K562 (cell line): ENCODE results near the gene ATL3. TPM values are rescaled to one million over a fixed set of nuclear protein-coding genes. Genes with fewer than 3 reads are reported as not detected.

Experiments
- ATAC-seq: fragments of 200-7000 bp; cut with Tn5 transposase; 3 replicates; pipeline ENCODE4 v1.9.1; 2020; ENCODE audit warnings: moderate library complexity
- BruUV-seq: library from RNA; stranded (reverse); fragments of 400-500 nt; replicated peaks from 2 replicates; lab custom pipeline; 2021; lab: Mats Ljungman, UMichigan
- CTCF ChIA-PET: fragments of 300-600 bp; formaldehyde crosslinking; extraction: SDS; loops from one replicate; lab custom pipeline; 2021; ENCODE audit warnings: low intra/inter-chr PET ratio; lab: Yijun Ruan, JAX
- POLR2A ChIA-PET: fragments of 300-600, 350-650 bp; sonication (Branson Sonifier 250); formaldehyde crosslinking; extraction: SDS; loops from one replicate; lab custom pipeline; 2021; ENCODE audit warnings: antibody characterized with exemption, inconsistent platforms; lab: Yijun Ruan, JAX
- DNase-seq, 4 experiments: peaks; one replicate each; pipeline versions ENCODE4 v3.0.0 to v3.0.0-alpha.2; 2011 to 2018; ENCODE audit warnings: low spot score in 3 of 4, mixed read lengths in 3 of 4; ENCODE audit errors: extremely low read depth in 1 of 4
- FAIRE-seq: peaks from 2 replicates; lab custom pipeline; 2011; peaks lifted over from hg19 to GRCh38; lab: Jason Lieb, UNC
- H2AFZ ChIP-seq: 2 replicates; pipeline ENCODE4 v1.6.0; 2011; ENCODE audit warnings: low read depth, low read length, control low read depth, inconsistent platforms
- H3K27ac ChIP-seq: fragments of 200-600 bp; 3 replicates; pipeline ENCODE4 v1.8.0; 2011; ENCODE audit warnings: low read depth, mild to moderate bottlenecking, control low read depth, inconsistent platforms, low read length, moderate library complexity, mixed read lengths; ENCODE audit errors: extremely low read depth
- H3K27me3 ChIP-seq, 2 experiments: fragments of 300-600 bp in 1 of 2; 2 replicates in 1 of 2; 3 replicates in 1 of 2; pipeline versions ENCODE4 v1.6.0 to v1.8.0; 2011; ENCODE audit warnings: inconsistent platforms in 2 of 2, low read length in 2 of 2, mild to moderate bottlenecking in 1 of 2, mixed read lengths in 1 of 2, moderate library complexity in 1 of 2; ENCODE audit not compliant: control insufficient read depth in 2 of 2, insufficient read depth in 2 of 2
- H3K36me3 ChIP-seq: fragments of 300-600 bp; 3 replicates; pipeline ENCODE4 v1.8.0; 2011; ENCODE audit warnings: mild to moderate bottlenecking, low read length, inconsistent platforms; ENCODE audit not compliant: control insufficient read depth, insufficient read depth
- H3K4me1 ChIP-seq, 2 experiments: fragments of 200-600 bp in 1 of 2; replicated peaks in 1 of 2; 2 replicates in 1 of 2; 3 replicates in 1 of 2; pipeline versions ENCODE4 v1.5.1 to v1.8.0; 2011; ENCODE audit warnings: inconsistent platforms in 2 of 2, low read length in 2 of 2, mild to moderate bottlenecking in 1 of 2, mixed read lengths in 1 of 2, moderate library complexity in 1 of 2; ENCODE audit not compliant: control insufficient read depth in 2 of 2, insufficient read depth in 2 of 2
- H3K4me2 ChIP-seq: 2 replicates; pipeline ENCODE4 v1.6.1; 2011; ENCODE audit warnings: low read length, control low read depth, inconsistent platforms, mixed read lengths; ENCODE audit not compliant: insufficient read depth
- H3K4me3 ChIP-seq: fragments of 200-600 bp; sonication (generic), shearing (Covaris generic); 2 replicates; pipeline ENCODE4 v1.5.1; 2016; ENCODE audit warnings: control low read depth, inconsistent platforms
- H3K79me2 ChIP-seq: fragments of 200-600 bp; 3 replicates; pipeline ENCODE4 v1.8.0; 2011; ENCODE audit warnings: low read length, inconsistent platforms; ENCODE audit not compliant: control insufficient read depth, insufficient read depth
- H3K9ac ChIP-seq, 2 experiments: 2 replicates each; pipeline versions ENCODE4 v1.6.0 to v1.6.1; 2011; ENCODE audit warnings: low read depth in 2 of 2, low read length in 2 of 2, control low read depth in 1 of 2, inconsistent platforms in 1 of 2, mild to moderate bottlenecking in 1 of 2, mixed read lengths in 1 of 2; ENCODE audit not compliant: insufficient read depth in 1 of 2
- H3K9me1 ChIP-seq: one replicate; pipeline ENCODE4 v1.6.0; 2011; ENCODE audit warnings: inconsistent platforms, mild to moderate bottlenecking, low read length, moderate library complexity; ENCODE audit not compliant: control insufficient read depth, insufficient read depth
- H3K9me3 ChIP-seq: replicated peaks from 2 replicates; pipeline ENCODE4 v1.5.1; 2011; ENCODE audit warnings: low read depth, low read length, inconsistent platforms; ENCODE audit not compliant: control insufficient read depth, insufficient read depth
- H4K20me1 ChIP-seq: replicated peaks from 2 replicates; pipeline ENCODE4 v1.6.1; 2011; ENCODE audit warnings: low read length, inconsistent platforms, mixed read lengths; ENCODE audit not compliant: control insufficient read depth, insufficient read depth
- CEBPB ChIP-seq: fragments of 450-650 bp; IDR thresholded peaks from 2 replicates; pipeline ENCODE4 v1.6.1; 2016; ENCODE audit warnings: missing genetic modification characterization, missing compliant biosample characterization
- CEBPG ChIP-seq, 3 experiments: fragments of 200-800 bp in 1 of 3; sonication (Bioruptor generic) in 1 of 3; sonication (generic) in 1 of 3; formaldehyde crosslinking in 1 of 3; IDR thresholded peaks in 2 of 3; conservative IDR thresholded peaks in 1 of 3; 2 replicates each; pipeline versions ENCODE4 v1.6.1 to v1.8.0; 2016 to 2022; ENCODE audit warnings: missing compliant biosample characterization in 2 of 3, missing genetic modification characterization in 2 of 3, mild to moderate bottlenecking in 1 of 3, missing genetic modification reagents in 1 of 3
- HNRNPUL1 ChIP-seq: fragments of 200-400 bp; formaldehyde crosslinking; IDR thresholded peaks from 2 replicates; pipeline ENCODE4 v1.6.1; 2017; ENCODE audit warnings: low read length
- RBM39 ChIP-seq: fragments of 200-400 bp; formaldehyde crosslinking; optimal IDR thresholded peaks from 2 replicates; pipeline ENCODE3; 2018; ENCODE audit warnings: low read depth, low read length
- ZNF696 ChIP-seq: fragments of 250-450 bp; sonication (Bioruptor Pico); conservative IDR thresholded peaks from 2 replicates; pipeline ENCODE4 v1.4.0; 2020; ENCODE audit warnings: mild to moderate bottlenecking, moderate library complexity
- WGBS: fragments of 100-300 bp; shearing (Covaris generic); methylation state at CpG from one replicate; pipeline ENCODE4 v1.1.6; 2016; ENCODE audit warnings: low coverage, mixed read lengths; ENCODE audit not compliant: insufficient coverage; ENCODE audit errors: missing lambda C conversion rate; 5-methylcytosine and 5-hydroxymethylcytosine counted together
- in situ Hi-C: fragments of 300-500 bp; cut with MboI; formaldehyde crosslinking; loops from 4 replicates; pipeline ENCODE4 v1.15.0; 2018; ENCODE audit warnings: inconsistent platforms, mixed read lengths
- intact Hi-C: fragments of 100-400 bp; cut with micrococcal nuclease; formaldehyde crosslinking; loops from 2 replicates; pipeline ENCODE4 v1.14.2; 2022
- polyA plus RNA-seq, 8 experiments: library from polyadenylated mRNA; depleted of rRNA in 4 of 8; stranded (reverse) in 5 of 8; unstranded in 3 of 8; fragments of >200 nt; fragmentation: Nextera tagmentation in 2 of 8; fragmentation: Illumina TruSeq in 1 of 8; extraction: Ambion mirVana in 2 of 8; extraction: Trizol in 1 of 8; gene quantifications; 2 replicates each; pipeline versions ENCODE4 v1.2.1 to v1.2.3, GENCODE V29; 2011 to 2014; ENCODE audit warnings: inconsistent platforms in 1 of 8, missing spikeins in 1 of 8
- total RNA-seq, 7 experiments: library from RNA; depleted of rRNA in 6 of 7; stranded (reverse); fragments of >200 nt in 6 of 7; fragmentation: Illumina TruSeq in 2 of 7; extraction: Trizol in 2 of 7; gene quantifications; 2 replicates each; pipeline versions ENCODE4 v1.2.1 to v1.2.3, GENCODE V29; 2011 to 2021; ENCODE audit warnings: low replicate concordance in 1 of 7
- TF ChIP-seq, protein P1 (sequence below): fragments of 250-450 bp; sonication (Bioruptor Pico); IDR thresholded peaks from 2 replicates; pipeline ENCODE4 v1.4.0; 2020; ENCODE audit warnings: mild to moderate bottlenecking
- TF ChIP-seq, protein P2 (sequence below): fragments of 450-650 bp; IDR thresholded peaks from 2 replicates; pipeline ENCODE4 v1.6.1; 2016; ENCODE audit warnings: missing biosample characterization, missing genetic modification characterization
- TF ChIP-seq, protein P3 (sequence below), 2 experiments: fragments of 450-650 bp in 1 of 2; sonication (generic) in 1 of 2; formaldehyde crosslinking in 1 of 2; IDR thresholded peaks in 1 of 2; conservative IDR thresholded peaks in 1 of 2; 2 replicates each; pipeline versions ENCODE4 v1.6.1 to v1.8.1; 2016 to 2023; ENCODE audit warnings: mild to moderate bottlenecking in 2 of 2, moderate library complexity in 2 of 2, inconsistent platforms in 1 of 2, missing genetic modification reagents in 1 of 2

Gene ATL3
- total and polyA plus RNA-seq, 9 of the 15 experiments (the other 6 are each of a cell fraction or from before 2014, with no cell fraction given), result 18.2 to 39.8 (median 23.9) TPM

DNA sequence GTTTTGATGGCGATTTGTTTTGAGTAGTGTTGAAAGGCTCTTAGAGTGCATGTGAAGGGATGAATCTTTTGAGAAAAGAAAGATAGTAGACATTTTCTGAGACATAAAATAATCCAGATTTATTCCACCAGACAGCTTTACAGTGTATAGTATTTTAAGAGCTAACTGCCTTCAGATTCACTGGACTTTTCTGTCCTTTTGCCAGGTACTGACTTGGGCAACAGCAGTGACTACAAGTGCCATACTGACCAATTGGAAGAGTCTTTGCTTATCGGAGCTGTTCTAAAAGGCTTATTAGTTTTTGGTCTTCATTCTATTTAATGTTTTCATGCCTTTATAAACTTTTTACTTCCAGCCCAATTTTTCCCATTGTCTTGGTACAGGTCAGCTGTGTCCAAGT lies 42.6 kb upstream of the ATL3 start (continued):
- TF ChIP-seq, protein P1, sequence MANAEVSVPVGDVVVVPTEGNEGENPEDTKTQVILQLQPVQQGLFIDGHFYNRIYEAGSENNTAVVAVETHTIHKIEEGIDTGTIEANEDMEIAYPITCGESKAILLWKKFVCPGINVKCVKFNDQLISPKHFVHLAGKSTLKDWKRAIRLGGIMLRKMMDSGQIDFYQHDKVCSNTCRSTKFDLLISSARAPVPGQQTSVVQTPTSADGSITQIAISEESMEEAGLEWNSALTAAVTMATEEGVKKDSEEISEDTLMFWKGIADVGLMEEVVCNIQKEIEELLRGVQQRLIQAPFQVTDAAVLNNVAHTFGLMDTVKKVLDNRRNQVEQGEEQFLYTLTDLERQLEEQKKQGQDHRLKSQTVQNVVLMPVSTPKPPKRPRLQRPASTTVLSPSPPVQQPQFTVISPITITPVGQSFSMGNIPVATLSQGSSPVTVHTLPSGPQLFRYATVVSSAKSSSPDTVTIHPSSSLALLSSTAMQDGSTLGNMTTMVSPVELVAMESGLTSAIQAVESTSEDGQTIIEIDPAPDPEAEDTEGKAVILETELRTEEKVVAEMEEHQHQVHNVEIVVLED, result no peak
- TF ChIP-seq, protein P2, sequence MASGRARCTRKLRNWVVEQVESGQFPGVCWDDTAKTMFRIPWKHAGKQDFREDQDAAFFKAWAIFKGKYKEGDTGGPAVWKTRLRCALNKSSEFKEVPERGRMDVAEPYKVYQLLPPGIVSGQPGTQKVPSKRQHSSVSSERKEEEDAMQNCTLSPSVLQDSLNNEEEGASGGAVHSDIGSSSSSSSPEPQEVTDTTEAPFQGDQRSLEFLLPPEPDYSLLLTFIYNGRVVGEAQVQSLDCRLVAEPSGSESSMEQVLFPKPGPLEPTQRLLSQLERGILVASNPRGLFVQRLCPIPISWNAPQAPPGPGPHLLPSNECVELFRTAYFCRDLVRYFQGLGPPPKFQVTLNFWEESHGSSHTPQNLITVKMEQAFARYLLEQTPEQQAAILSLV, result no peak
- no peak for TF ChIP-seq HNRNPUL1
- no peak for TF ChIP-seq ZNF696 (CRISPR knock-in tag)

DNA sequence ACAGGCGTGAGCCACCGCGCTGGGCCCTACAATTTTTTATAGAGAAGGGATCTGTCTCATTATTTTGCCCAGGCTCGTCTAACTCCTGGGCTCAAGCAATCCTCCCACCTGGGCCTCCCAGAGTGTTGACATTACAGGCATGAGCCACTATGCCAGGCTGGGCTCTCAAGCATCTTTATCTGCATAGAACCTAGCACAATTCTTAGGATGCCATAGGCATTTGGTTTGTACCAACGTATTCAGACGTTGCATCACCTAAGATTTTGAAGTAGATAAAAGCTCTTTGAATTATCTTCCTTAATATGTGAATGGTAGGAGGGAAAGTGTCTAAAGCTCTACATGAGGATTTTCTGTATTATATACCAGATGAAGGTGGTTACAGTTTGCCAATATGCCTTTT lies 40.7 kb upstream of the ATL3 start:
- Histone ChIP-seq H3K9me3 (no peaks in the 10 kb centered on the region), H3K79me2 (peaks cover 82% of the 10 kb centered on the region), H3K9ac (no peak overlapping the region), H2AFZ (no peak overlapping the region), H4K20me1 (peaks cover 9% of the 10 kb centered on the region), H3K27ac (no peak overlapping the region), H3K4me1 (peaks cover 3 to 10% of the 10 kb centered on the region in 2 experiments; a peak in 2 of 5 replicates), H3K4me3 (no peak overlapping the region), H3K9me1 (no peaks in the 10 kb centered on the region), H3K27me3 (no peaks in the 10 kb centered on the region), H3K36me3 (peaks cover 11% of the 10 kb centered on the region; the same call in 2 of the 3 replicates), H3K4me2 (no peak overlapping the region)
- 0 out of 2 replicates have a peak, but pooled peaks have one; percentile 42 for TF ChIP-seq CEBPG (CRISPR knock-in tag; IDR thresholded peaks at IDR 0.05)
- TF ChIP-seq CEBPG (tag; conservative IDR thresholded peaks at IDR 0.05 in 1 of 2, IDR thresholded peaks at IDR 0.05 in 1 of 2), result peak; percentile 49 to 53
- 0 out of 2 replicates have a peak, but pooled peaks have one; percentile 27 for TF ChIP-seq CEBPB (tag)
- no peak for TF ChIP-seq RBM39
- TF ChIP-seq, protein P3, sequence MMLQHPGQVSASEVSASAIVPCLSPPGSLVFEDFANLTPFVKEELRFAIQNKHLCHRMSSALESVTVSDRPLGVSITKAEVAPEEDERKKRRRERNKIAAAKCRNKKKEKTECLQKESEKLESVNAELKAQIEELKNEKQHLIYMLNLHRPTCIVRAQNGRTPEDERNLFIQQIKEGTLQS (IDR thresholded peaks at IDR 0.05), result peak; percentile 55
- TF ChIP-seq, protein P3 (CRISPR knock-in tag; conservative IDR thresholded peaks at IDR 0.05), result no peak
- 76% methylated on average over 6 of the region's 6 CpGs for WGBS
- ChIA-PET CTCF (no interaction called here), POLR2A (interaction anchor here (0.8 to 1.5 kb wide), 4 partner anchors 10 to 22 kb away, joined by 3 to 6 read pairs (median 4); no protein-coding TSS in a partner anchor)
- intact Hi-C loops (loop anchor here (2.0 kb wide), 1 partner anchor 41 kb away; the partner anchor contains the start of gene ATL3), in situ Hi-C loops (no loop called here)
- DNase-seq (no peak), FAIRE-seq (no peak), ATAC-seq (no peak)
- BruUV-seq, result no TSS peak
